HG03097 (cell line): Measurements from ENCODE around the gene MMEL1.

Source experiments
- ATAC-seq: cut with Tn5 transposase; IDR thresholded peaks from one replicate; pipeline ENCODE4 v1.9.1; 2021; ENCODE audit not compliant: unreplicated experiment, low FRiP score

Gene MMEL1

DNA sequence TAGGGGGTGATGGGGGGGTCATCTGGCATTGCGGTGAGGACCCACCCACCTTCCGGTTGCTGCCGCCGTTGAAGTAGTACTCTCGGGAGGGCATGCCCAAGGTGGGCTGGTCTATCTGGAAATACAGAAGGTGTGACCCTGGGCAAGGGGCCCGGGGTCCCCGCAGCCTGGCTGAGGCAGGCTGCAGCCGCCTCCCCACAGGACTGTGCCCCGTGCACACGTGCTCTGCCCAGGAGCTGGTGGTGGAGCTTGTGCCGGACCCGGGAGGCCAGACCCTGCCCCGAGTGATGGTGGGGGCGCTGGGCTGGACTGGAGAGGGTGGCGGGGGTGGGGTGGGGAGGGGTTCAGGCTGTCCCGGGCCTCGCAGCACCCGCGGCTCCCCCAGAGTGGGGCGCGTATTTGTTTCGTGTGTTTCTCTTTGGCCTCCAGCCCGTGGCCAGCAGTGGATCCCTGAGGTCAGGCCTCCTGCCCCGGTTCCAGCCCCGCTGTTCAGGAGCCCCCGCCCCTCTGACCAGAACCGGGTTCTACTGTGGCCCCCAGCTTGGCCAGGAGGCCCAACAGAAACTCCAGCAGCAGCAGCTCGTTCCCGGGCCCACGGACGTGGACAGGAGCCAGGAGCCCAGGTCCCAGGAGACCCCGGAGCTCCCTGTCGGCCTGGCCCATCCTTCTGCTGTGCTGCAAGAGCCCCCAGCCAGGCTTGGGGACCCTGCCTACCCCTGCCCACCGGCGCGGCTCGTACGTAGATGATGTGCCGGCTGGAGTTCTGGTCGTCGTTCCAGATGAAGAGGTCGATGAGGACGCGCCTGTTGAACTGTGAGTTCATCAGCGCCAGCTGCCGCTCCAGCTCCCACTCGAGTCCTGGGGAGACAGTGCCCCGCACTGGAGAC, 27.1 kb downstream of the MMEL1 start:
- ATAC-seq = no peak

- no peak for ATAC-seq
Observed at GRCh38 chr1:2604844-2605508, 27.8 kb downstream of the MMEL1 start.

DNA sequence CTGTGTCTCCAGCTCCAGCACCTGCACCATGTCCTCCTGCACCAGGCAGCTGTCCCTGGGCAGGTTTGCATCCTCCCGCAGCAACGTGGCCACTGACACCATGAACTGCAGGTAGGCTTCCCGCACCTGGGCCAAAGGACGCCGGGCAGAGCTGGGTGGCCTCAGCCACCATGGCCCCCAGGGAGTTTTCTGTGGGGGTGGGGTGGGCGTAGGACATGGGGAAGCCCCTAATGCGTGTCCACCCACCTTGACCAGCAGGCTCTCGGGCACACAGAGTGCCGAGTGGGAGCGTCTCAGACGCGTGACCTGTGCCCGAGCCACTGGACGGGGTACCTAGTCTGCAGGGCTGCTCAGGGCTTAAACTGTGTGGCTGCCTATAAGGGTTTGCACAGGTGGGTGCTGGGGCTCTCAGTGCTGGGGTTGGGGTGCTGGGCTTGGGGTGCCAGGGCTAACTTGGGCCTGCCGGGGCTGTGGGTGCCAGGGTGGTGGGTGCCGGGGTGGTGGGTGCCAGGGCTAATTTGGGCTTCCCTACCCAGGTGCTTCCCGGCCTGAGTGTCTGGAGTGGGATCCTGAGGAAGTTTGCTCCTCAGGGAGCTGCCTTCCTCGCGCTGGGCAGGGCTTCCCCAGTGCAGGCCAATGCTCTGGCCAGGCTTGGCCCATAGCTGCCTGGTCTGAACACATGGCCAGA, 28.5 kb downstream of the MMEL1 start:
- ATAC-seq = no peak

DNA sequence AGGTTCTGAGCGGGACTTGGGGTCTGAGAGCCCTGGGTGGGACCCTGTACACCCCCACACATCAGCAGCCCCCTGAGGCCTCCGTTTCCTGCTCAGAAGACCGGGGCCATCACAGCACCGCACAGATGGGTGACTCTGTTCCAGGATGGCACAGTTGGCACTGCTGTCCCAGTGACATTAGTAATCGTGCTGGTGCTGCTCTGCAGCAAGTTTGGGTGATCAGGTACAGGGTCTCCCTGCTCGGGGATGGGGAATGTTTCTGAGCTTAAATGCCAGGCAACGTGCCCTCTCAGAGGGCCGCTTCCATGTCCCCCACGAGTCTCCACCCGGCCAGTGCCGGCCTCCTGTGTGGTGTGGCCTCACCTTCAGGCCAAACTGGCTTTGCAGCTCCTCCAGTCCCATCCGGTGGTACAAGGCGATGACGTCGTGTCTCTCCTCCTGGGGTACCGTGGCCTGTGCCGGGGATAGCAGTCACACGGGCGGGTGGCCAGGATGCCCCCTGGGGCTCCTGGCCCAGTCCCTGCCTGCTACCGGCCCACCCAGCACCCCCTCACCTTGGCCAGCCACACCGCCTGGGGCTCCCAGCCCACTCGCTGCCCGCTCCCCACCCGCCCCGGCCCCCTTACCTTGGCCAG, 29.2 kb downstream of the MMEL1 start:
- ATAC-seq = no peak

GRCh38 chr1:2602866-2603520, 29.8 kb downstream of the MMEL1 start:
- ATAC-seq = no peak

DNA sequence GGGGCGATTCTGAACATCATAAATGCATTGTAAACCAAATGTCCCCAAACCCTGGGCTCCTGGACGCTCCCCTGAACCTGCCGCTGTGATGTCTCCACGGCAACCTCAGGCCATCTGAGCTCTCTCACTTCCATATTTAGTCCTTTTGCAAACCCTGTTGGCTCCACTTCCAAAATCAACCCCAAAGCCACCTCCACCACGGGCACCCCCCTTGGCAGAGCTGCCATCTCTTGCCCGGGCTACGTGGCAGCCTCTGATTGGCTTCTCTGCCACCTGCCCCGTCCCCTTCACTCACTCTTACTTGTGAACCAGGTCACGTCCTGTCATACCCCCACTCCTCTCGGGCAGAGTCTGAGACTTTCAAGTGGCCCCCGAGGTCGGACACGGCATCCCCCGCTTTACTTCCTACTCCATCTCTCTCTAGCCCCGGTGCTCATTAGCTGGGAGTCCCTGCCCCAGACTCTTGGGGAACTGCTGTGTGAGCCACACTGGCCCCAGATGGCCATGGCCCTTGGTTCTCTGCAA, 30.4 kb downstream of the MMEL1 start:
- no peak for ATAC-seq

- no peak for ATAC-seq
Observed at GRCh38 chr1:2601721-2602303, 31.0 kb downstream of the MMEL1 start.

DNA sequence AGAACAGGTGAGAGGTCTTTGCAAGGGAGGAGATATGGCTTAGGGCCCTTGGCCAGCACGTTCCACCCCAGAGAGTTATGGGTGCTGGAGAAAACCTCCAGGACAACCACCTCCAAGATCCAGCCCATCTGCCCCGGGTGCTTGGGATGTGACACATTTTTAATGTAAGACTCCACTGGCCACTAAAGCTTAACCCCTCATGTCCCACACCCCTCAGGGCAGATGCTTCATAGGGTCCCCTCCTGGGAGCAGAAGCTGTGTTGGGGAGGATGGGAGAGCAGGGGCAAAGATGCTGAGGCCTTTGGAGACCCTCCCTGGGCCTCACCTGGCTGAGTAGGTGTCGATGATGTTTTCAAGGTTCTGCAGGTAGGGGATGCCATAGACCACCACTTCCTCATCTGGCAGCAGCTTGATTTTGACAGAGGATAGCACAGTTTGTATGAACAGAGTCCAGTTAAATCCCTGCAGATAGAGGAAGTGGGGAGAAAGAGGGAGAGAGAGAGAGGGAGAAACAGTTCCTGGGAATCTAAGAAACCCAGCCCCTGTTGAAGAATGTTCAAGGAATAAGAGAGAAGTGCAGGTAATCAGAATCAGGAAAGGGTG, 34.4 kb downstream of the MMEL1 start:
- ATAC-seq = no peak

DNA sequence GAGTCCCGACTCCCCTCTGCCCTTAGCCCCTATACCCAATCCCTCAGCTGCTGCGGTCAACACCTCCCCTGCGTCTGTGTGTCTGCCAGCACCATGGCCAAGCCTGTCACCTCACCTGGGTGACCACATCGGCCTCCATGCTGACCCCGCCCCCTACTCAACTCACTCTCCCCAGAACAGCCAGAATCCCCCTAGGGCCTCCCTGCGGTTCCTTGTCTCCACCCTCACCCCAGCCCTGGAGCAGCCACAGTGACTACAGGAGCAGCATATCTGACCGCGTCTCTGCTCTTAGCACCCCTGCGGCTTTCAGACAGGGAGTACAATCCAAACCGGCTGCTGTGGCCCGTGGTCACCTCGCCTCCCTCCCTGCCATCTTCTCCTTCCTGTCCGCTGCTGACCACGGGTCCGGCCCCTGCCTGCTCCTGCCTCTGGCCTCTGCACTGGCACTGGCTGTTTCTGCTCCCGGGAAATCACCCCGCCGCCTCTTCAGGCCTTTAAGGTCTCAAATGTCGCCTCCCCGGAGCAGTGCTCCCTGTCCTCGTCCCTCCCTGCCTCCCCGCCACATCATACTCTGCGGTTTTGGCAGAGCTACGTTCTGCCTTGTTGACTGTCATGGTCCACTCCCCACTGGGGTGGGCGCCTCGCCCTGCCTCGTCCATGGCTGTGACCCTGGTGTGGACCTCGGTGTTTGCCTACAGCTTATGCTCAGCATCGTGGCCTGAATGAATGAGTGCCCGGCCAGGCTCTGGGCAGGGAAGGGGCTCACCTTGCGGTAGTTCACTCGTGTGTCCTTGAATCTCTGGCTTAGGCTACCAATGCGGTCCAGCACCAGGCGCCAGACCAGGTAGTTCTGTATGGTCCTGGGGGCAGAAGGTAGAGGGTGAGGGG, 35.1 kb downstream of the MMEL1 start:
- ATAC-seq = no peak

DNA sequence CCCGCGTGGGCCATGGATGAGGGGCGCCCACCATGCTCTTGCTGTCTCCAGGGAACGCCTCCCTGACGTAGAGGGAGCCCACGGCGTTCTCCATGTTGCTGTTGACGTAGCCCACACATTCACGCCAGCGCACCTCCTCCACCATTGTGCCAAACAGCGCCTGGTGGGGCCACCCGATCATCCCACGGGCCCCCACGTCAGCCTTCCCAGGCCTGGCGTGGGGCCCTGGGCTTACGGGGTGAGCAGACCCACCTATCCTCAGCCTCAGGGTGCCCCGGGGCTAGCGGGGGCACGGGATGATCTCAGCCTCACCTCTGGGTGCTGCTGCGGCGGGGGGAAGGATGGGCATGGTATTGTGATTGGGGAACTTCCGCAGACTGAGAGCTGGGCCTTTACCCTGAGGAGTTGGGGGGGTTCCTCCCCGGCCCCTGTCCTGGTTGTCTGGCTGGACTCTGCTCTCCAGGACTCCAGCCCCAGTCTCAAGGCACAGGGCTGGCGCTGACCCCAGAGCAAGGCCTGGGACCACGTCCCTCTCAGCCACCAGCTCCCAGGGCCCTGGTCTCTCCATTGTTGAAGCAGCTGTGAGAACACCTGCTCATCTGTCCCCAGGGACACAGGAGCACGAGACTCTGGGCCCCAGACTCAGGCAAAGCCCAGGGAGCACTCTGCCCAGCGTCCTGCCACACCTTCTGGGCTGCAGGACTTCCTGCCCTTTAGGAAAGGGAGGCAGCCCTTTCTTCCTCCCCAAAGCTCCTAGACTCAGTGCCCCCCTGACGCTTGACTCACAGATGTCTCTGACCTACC, 36.1 kb downstream of the MMEL1 start:
- ATAC-seq = no peak

DNA sequence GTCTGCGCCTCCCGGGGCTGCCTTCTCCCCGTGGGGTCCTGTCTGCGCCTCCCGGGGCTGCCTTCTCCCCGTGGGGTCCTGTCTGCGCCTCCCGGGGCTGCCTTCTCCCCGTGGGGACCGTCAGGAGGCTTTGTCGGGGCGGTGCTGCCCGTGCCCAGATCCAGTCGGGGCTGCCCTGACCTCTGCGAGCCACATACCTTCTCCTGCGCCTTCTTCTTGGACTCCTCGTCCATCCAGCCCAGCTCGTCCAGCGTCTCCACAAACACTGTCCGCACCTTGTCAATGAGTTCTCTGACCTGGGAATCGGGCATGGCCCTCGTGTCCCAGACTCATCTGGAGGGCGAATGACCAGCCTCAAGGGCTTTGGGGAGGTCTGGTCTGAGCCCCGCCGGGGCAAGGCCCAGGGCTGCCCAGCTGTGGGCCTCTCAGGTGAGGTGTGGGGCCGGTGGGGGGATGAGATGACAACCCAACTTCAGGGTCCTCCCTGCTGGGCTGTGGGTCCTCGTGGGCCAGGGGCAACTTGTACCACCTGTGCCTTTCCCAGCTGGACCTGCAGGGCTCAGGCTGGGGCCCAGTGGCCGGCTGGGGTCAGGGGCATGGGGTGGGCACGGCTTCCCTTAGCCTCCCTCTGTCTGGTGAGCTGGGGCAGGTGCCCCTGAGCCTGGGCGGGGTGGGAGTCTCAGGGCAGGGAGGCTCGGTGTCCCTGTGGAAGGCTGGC, 36.8 kb downstream of the MMEL1 start:
- no peak for ATAC-seq

GRCh38 chr1:2595261-2595811, 37.5 kb downstream of the MMEL1 start:
- no peak for ATAC-seq

- no peak for ATAC-seq
Observed at GRCh38 chr1:2594641-2595131, 38.1 kb downstream of the MMEL1 start.

GRCh38 chr1:2594001-2594640, 38.7 kb downstream of the MMEL1 start:
- ATAC-seq = no peak

GRCh38 chr1:2593251-2593878, 39.5 kb downstream of the MMEL1 start:
- ATAC-seq = no peak

GRCh38 chr1:2592672-2593071, 40.1 kb downstream of the MMEL1 start:
- ATAC-seq = no peak
